ENCODE results near the gene SRPX. TPM values are rescaled to one million over a fixed set of nuclear protein-coding genes. Genes with fewer than 3 reads are reported as not detected.

Gene SRPX
- total RNA-seq, 2 experiments from 2014 or later, result not detected

- POLR2A ChIA-PET, result no interaction called here
These were observed 29.3 kb upstream of the SRPX start for GRCh38 chrX:38249965-38250364.

DNA sequence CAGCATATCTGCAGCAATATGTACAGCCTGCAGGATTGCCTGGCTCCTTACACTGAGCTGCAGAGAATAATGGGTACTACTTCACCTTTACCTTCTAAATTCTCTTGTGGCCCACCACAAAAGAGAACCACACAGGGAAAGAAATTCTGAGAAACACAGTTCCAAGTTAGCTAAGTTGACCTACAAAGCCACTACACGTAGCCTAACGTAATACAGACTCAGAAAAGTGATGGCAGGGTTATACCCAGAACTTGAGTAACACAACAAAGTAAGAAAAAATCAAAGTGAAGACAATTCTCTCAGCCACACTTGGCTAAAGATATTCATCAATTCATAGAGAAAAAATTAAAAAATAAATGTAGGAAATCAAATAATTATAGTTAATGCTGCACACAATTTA, 26.4 kb upstream of the SRPX start:
- POLR2A ChIA-PET, result no interaction called here
- Histone ChIP-seq H3K27ac (ENCODE audit: low read depth, low read length, poor library complexity, severe bottlenecking) (no peak overlapping the region), H4K20me1 (ENCODE audit: insufficient read depth, low read length) (no peaks in the 10 kb centered on the region), H3K4me1 (ENCODE audit: insufficient read depth, low read length, poor library complexity, severe bottlenecking) (no peaks in the 10 kb centered on the region), H3K9me2 (ENCODE audit: insufficient read depth, low read length) (no peaks in the 10 kb centered on the region), H3K79me2 (ENCODE audit: insufficient read depth, low read depth, low read length) (no peaks in the 10 kb centered on the region), H3K4me2 (ENCODE audit: low read length) (no peak overlapping the region), H3K9me3 (ENCODE audit: low read length) (no peaks in the 10 kb centered on the region), H3K4me3 (ENCODE audit: low read depth, low read length, poor library complexity, severe bottlenecking) (no peak overlapping the region), H3K36me3 (ENCODE audit: insufficient read depth, low read length) (no peaks in the 10 kb centered on the region), H2AFZ (ENCODE audit: low read length) (no peak overlapping the region)
- intact Hi-C loops (cut with micrococcal nuclease; ENCODE audit: unreplicated experiment), result no loop called here
- DNase-seq (ENCODE audit: low spot score), result no peak
- CTCF ChIA-PET (ENCODE audit: unreplicated experiment), result no interaction called here
- TF ChIP-seq, protein P1, sequence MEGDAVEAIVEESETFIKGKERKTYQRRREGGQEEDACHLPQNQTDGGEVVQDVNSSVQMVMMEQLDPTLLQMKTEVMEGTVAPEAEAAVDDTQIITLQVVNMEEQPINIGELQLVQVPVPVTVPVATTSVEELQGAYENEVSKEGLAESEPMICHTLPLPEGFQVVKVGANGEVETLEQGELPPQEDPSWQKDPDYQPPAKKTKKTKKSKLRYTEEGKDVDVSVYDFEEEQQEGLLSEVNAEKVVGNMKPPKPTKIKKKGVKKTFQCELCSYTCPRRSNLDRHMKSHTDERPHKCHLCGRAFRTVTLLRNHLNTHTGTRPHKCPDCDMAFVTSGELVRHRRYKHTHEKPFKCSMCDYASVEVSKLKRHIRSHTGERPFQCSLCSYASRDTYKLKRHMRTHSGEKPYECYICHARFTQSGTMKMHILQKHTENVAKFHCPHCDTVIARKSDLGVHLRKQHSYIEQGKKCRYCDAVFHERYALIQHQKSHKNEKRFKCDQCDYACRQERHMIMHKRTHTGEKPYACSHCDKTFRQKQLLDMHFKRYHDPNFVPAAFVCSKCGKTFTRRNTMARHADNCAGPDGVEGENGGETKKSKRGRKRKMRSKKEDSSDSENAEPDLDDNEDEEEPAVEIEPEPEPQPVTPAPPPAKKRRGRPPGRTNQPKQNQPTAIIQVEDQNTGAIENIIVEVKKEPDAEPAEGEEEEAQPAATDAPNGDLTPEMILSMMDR (conservative IDR thresholded peaks at IDR 0.05; ENCODE audit: low read length), result no peak
- no peak for TF ChIP-seq EZH2phosphoT487 (IDR thresholded peaks at IDR 0.05; ENCODE audit: borderline replicate concordance, low read depth, low read length)
- no TSS peak for BruUV-seq (replicated peaks)

More at GRCh38 chrX:38249965-38250364, 29.3 kb upstream of the SRPX start:
- Histone ChIP-seq H3K4me2 (ENCODE audit: low read length) (no peak overlapping the region), H3K27ac (ENCODE audit: low read depth, low read length, poor library complexity, severe bottlenecking) (no peak overlapping the region), H3K9me3 (ENCODE audit: low read length) (no peaks in the 10 kb centered on the region), H3K36me3 (ENCODE audit: insufficient read depth, low read length) (no peaks in the 10 kb centered on the region), H3K9me2 (ENCODE audit: insufficient read depth, low read length) (no peaks in the 10 kb centered on the region), H2AFZ (ENCODE audit: low read length) (no peak overlapping the region), H4K20me1 (ENCODE audit: insufficient read depth, low read length) (no peaks in the 10 kb centered on the region), H3K4me1 (ENCODE audit: insufficient read depth, low read length, poor library complexity, severe bottlenecking) (no peaks in the 10 kb centered on the region), H3K4me3 (ENCODE audit: low read depth, low read length, poor library complexity, severe bottlenecking) (no peak overlapping the region), H3K79me2 (ENCODE audit: insufficient read depth, low read depth, low read length) (no peaks in the 10 kb centered on the region)
- no peak for TF ChIP-seq EZH2phosphoT487 (IDR thresholded peaks at IDR 0.05; ENCODE audit: borderline replicate concordance, low read depth, low read length)
- TF ChIP-seq, protein P1 (conservative IDR thresholded peaks at IDR 0.05; ENCODE audit: low read length), result no peak
- intact Hi-C loops (cut with micrococcal nuclease; ENCODE audit: unreplicated experiment), result no loop called here
- CTCF ChIA-PET (ENCODE audit: unreplicated experiment), result no interaction called here
- BruUV-seq (replicated peaks), result no TSS peak
- DNase-seq (ENCODE audit: low spot score), result no peak

- POLR2A ChIA-PET, result no interaction called here
- no peak for DNase-seq (ENCODE audit: low spot score)
- no peaks in the 10 kb centered on the region for H3K9me2 ChIP-seq (ENCODE audit: insufficient read depth, low read length)
- intact Hi-C loops (cut with micrococcal nuclease; ENCODE audit: unreplicated experiment), result no loop called here
- H2AFZ ChIP-seq (ENCODE audit: low read length), result no peak overlapping the region
- H3K36me3 ChIP-seq (ENCODE audit: insufficient read depth, low read length), result no peaks in the 10 kb centered on the region
- no TSS peak for BruUV-seq (replicated peaks)
- no peak overlapping the region for H3K4me2 ChIP-seq (ENCODE audit: low read length)
- no peaks in the 10 kb centered on the region for H3K9me3 ChIP-seq (ENCODE audit: low read length)
- no peak for TF ChIP-seq EZH2phosphoT487 (IDR thresholded peaks at IDR 0.05; ENCODE audit: borderline replicate concordance, low read depth, low read length)
- TF ChIP-seq, protein P1 (conservative IDR thresholded peaks at IDR 0.05; ENCODE audit: low read length), result no peak
- no peak overlapping the region for H3K4me3 ChIP-seq (ENCODE audit: low read depth, low read length, poor library complexity, severe bottlenecking)
- no peaks in the 10 kb centered on the region for H4K20me1 ChIP-seq (ENCODE audit: insufficient read depth, low read length)
- no peak overlapping the region for H3K27ac ChIP-seq (ENCODE audit: low read depth, low read length, poor library complexity, severe bottlenecking)
- H3K79me2 ChIP-seq (ENCODE audit: insufficient read depth, low read depth, low read length), result no peaks in the 10 kb centered on the region
- H3K4me1 ChIP-seq (ENCODE audit: insufficient read depth, low read length, poor library complexity, severe bottlenecking), result no peaks in the 10 kb centered on the region
- CTCF ChIA-PET (ENCODE audit: unreplicated experiment), result no interaction called here
These were observed 19.9 kb upstream of the SRPX start for GRCh38 chrX:38240541-38240940.
